Nephron (organoid): ENCODE measurements around the gene GGA3.
"Not testable (repeated sequence)": the region's sequence is repeated elsewhere in the genome, so short reads cannot be mapped to it uniquely, and the experiment has no call there.

Source experiments
- H3K27ac Mint-ChIP-seq, 3 experiments: 2 replicates each; pipeline ENCODE4 v1.8.0; 2020; ENCODE audit warnings: mixed read lengths in 3 of 3, mild to moderate bottlenecking in 2 of 3, moderate library complexity in 1 of 3
- H3K27me3 Mint-ChIP-seq: 2 replicates; pipeline ENCODE4 v1.8.0; 2021; ENCODE audit warnings: low read depth, mild to moderate bottlenecking, moderate library complexity, mixed read lengths
- H3K36me3 Mint-ChIP-seq: 2 replicates; pipeline ENCODE4 v1.8.0; 2020; ENCODE audit warnings: low read depth, mixed read lengths
- H3K4me1 Mint-ChIP-seq: 2 replicates; pipeline ENCODE4 v1.8.0; 2020; ENCODE audit warnings: mixed read lengths
- H3K4me3 Mint-ChIP-seq, 3 experiments: 2 replicates each; pipeline ENCODE4 v1.8.0; 2020; ENCODE audit warnings: mild to moderate bottlenecking in 3 of 3, mixed read lengths in 3 of 3, moderate library complexity in 2 of 3
- H3K9me3 Mint-ChIP-seq: 2 replicates; pipeline ENCODE4 v1.8.0; 2020; ENCODE audit warnings: mixed read lengths
- CTCF ChIP-seq, 3 experiments: fragments of 200-600 bp; sonication (generic); IDR thresholded peaks; one replicate each; pipeline ENCODE4 v1.5.0; 2021; ENCODE audit warnings: antibody characterized with exemption in 3 of 3; ENCODE audit not compliant: unreplicated experiment in 3 of 3

Gene GGA3

GRCh38 chr17:75288359-75288758 is 27.0 kb upstream of the GGA3 start:
- Mint-ChIP-seq H3K9me3 (no peaks in the 10 kb centered on the region), H3K36me3 (no peaks in the 10 kb centered on the region), H3K4me3 (peak overlapping the region; percentile 98 to 99 (median 98)), H3K27ac (no peak overlapping the region), H3K4me1 (peaks cover 9% of the 10 kb centered on the region), H3K27me3 (peaks cover 9% of the 10 kb centered on the region)
- TF ChIP-seq CTCF (IDR thresholded peaks at IDR 0.05; ENCODE audit: unreplicated experiment in 3 of 3): no peak

GRCh38 chr17:75287221-75287620 is 25.8 kb upstream of the GGA3 start:
- no peak overlapping the region for H3K27ac Mint-ChIP-seq
- no peaks in the 10 kb centered on the region for H3K9me3 Mint-ChIP-seq
- peak overlapping the region; percentile 51 to 72 (median 66) for H3K4me3 Mint-ChIP-seq
- H3K27me3 Mint-ChIP-seq: peaks cover 9% of the 10 kb centered on the region
- H3K36me3 Mint-ChIP-seq: no peaks in the 10 kb centered on the region
- no peak for TF ChIP-seq CTCF (IDR thresholded peaks at IDR 0.05; ENCODE audit: unreplicated experiment in 3 of 3)
- peaks cover 9% of the 10 kb centered on the region for H3K4me1 Mint-ChIP-seq

- H3K36me3 Mint-ChIP-seq: peaks cover 3% of the 10 kb centered on the region
- no peaks in the 10 kb centered on the region for H3K9me3 Mint-ChIP-seq
- H3K4me3 Mint-ChIP-seq: no peak overlapping the region
- peaks cover 9% of the 10 kb centered on the region for H3K4me1 Mint-ChIP-seq
- no peak overlapping the region for H3K27ac Mint-ChIP-seq
- no peak for TF ChIP-seq CTCF (IDR thresholded peaks at IDR 0.05; ENCODE audit: unreplicated experiment in 3 of 3)
- H3K27me3 Mint-ChIP-seq: peaks cover 9% of the 10 kb centered on the region
Measured at GRCh38 chr17:75285123-75285522, 23.7 kb upstream of the GGA3 start.

GRCh38 chr17:75280189-75280588 is 18.8 kb upstream of the GGA3 start:
- H3K4me3 Mint-ChIP-seq, H3K27me3 Mint-ChIP-seq, H3K36me3 Mint-ChIP-seq, H3K9me3 Mint-ChIP-seq, H3K27ac Mint-ChIP-seq, H3K4me1 Mint-ChIP-seq: not testable (repeated sequence)

- H3K4me3 Mint-ChIP-seq: no peak overlapping the region
- TF ChIP-seq CTCF (IDR thresholded peaks at IDR 0.05; ENCODE audit: unreplicated experiment in 3 of 3): no peak
- H3K27ac Mint-ChIP-seq: no peak overlapping the region
- no peaks in the 10 kb centered on the region for H3K9me3 Mint-ChIP-seq
- H3K27me3 Mint-ChIP-seq: no peaks in the 10 kb centered on the region
- H3K36me3 Mint-ChIP-seq: peaks cover 3% of the 10 kb centered on the region
- peaks cover 6% of the 10 kb centered on the region for H3K4me1 Mint-ChIP-seq
Measured at GRCh38 chr17:75277664-75278071, 16.3 kb upstream of the GGA3 start.

- H3K36me3 Mint-ChIP-seq: no peaks in the 10 kb centered on the region
- H3K4me3 Mint-ChIP-seq: peak overlapping the region; percentile 49 to 75 (median 56)
- no peak for TF ChIP-seq CTCF (IDR thresholded peaks at IDR 0.05; ENCODE audit: unreplicated experiment in 3 of 3)
- no peak overlapping the region for H3K27ac Mint-ChIP-seq
- peaks cover 2% of the 10 kb centered on the region for H3K27me3 Mint-ChIP-seq
- peaks cover 19% of the 10 kb centered on the region for H3K4me1 Mint-ChIP-seq
- H3K9me3 Mint-ChIP-seq: no peaks in the 10 kb centered on the region
Measured at GRCh38 chr17:75273977-75274708, 12.7 kb upstream of the GGA3 start.
